HG03045 (cell line): ENCODE measurements around the gene RAB11FIP4.

Experiments
- ATAC-seq: cut with Tn5 transposase; IDR thresholded peaks from one replicate; pipeline ENCODE4 v1.9.1; 2021; ENCODE audit warnings: mild to moderate bottlenecking, moderate library complexity; ENCODE audit not compliant: unreplicated experiment

RAB11FIP4 gene

DNA sequence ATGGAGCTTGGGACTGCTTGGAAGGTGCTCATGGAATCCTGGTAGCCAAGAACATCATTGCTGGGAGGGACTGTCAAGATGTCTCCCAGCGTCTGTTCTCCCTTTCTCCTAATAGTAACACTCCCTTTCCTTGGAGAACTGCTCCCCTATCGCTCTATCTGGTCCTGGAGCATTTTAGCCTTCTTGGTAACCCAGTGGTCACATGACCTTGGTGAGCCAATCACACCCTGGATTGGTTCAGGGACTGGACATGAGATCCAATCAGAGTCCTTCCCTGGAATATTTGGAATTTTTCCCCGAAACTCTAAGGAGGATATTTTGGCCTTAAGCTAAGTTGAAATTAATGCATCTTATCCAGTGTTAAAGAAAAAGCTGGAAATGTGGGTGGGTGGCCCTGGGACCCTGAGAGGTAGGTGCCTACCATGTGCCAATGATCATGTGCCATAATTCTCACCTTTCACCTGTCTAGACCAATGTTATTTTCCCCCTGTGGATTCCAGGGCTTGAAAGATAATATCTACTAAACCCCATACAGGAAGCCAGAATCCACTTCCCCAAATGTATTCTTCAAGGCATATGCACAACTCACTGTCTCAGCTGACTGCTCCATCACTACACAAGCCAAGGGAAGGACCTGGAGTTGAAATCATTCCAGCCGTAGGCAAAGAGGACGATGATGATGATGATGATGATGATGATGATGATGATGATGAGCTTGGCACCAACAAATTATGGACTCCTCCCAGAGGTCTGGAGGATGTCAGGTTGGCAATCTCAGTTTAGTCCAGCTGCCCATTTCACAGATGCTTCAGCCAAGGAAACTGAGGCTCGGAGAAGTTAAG is 193.2 kb downstream of the RAB11FIP4 start:
- ATAC-seq, result no peak

DNA sequence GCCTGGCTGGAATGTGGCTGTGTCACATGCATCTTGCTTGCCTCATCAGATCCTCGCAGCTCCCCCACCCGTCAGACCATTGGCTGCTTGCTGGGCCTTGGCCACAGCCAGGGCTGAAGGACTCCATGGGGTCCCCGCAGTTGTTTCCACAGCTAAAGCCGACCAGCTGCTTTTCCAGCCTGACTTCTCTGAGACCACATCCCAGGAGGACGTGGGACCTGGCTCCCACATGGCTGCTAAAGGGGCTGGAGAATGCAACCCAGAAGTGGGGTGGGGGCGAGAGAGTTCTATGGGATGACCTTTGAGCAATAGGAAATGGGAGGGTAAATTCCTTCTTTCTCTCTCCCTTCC is 193.8 kb downstream of the RAB11FIP4 start:
- ATAC-seq, result no peak

DNA sequence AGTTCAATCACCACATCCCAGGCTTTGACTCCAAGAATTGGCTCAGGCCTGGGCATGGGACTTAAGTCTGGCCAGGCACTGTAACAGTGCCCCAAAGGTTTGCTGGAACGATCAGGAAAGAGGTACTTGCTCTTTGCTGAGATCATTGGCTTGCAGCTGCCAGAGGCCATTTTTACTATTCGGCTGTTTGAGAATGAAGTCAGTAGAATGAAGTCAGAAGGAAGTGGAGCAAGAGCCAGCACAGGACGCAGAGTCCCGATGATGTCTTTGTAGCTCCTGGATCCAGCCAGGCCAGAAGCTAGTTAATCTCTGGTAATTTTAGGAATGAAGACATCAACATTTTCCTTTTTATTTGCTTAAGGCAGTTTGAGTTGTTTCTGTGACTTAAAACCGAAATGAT is 195.5 kb downstream of the RAB11FIP4 start:
- ATAC-seq, result no peak

DNA sequence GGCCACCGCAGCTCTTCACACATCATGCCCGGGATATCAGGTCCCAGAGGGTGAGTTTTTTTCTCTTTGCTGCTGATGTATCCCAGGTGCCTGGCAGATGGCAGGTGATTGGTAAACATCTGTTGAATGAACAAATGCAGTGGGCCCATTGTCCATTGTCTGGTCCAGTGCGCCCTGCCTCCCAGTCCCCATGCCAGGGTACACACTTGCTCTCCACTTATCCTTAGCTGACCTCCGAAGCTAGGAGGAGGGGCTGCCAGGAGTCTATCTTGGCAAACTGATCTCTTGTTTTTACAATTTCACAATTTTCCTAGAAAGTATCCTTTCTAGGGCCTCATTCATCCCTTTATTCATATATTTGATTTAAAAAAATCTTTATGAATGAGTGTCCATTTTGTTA is 196.0 kb downstream of the RAB11FIP4 start:
- no peak for ATAC-seq
